Cardiac muscle cell (in vitro differentiated cells and primary cell): ENCODE results near the gene PER3. TPM values are rescaled to one million over a fixed set of nuclear protein-coding genes. Genes with fewer than 3 reads are reported as not detected.

Experiments used
- DNase-seq, 2 donors: peaks; one replicate each; pipeline versions ENCODE4 v3.0.0 to v3.0.0-alpha.2; 2010 to 2017; ENCODE audit warnings: low read depth in 1 of 2, low spot score in 1 of 2
- H3K27ac ChIP-seq: fragments of 200-600 bp; sonication (generic); 2 replicates; pipeline ENCODE4 v1.5.1; 2016
- H3K27me3 ChIP-seq: fragments of 200-600 bp; sonication (generic); 2 replicates; pipeline ENCODE4 v1.6.0; 2016; ENCODE audit warnings: control low read depth
- H3K36me3 ChIP-seq: fragments of 200-600 bp; sonication (generic); 2 replicates; pipeline ENCODE4 v1.5.1; 2016; ENCODE audit warnings: control low read depth
- H3K4me1 ChIP-seq: fragments of 200-600 bp; sonication (generic); 2 replicates; pipeline ENCODE4 v1.8.1; 2017; ENCODE audit warnings: low read depth, mild to moderate bottlenecking, mixed run types
- H3K4me3 ChIP-seq: fragments of 200-600 bp; sonication (generic); 2 replicates; pipeline ENCODE4 v1.5.1; 2016; ENCODE audit warnings: mild to moderate bottlenecking
- H3K9me3 ChIP-seq: fragments of 200-600 bp; sonication (generic); 2 replicates; pipeline ENCODE4 v1.5.1; 2017; ENCODE audit warnings: low read depth, mild to moderate bottlenecking, control low read depth
- CTCF ChIP-seq: IDR thresholded peaks from 2 replicates; pipeline ENCODE4 v1.5.1; 2012; ENCODE audit warnings: low read depth, mild to moderate bottlenecking, low read length
- polyA plus RNA-seq: library from polyadenylated mRNA; unstranded; fragments of >200 nt; fragmentation: Nextera tagmentation; extraction: Ambion mirVana; gene quantifications from 2 replicates; pipeline ENCODE4 v1.2.1, GENCODE V29; 2016
- total RNA-seq: library from RNA; depleted of rRNA; stranded (reverse); fragments of >200 nt; gene quantifications from 2 replicates; pipeline ENCODE4 v1.2.3, GENCODE V29; 2016

The PER3 gene
- total and polyA plus RNA-seq, 2 experiments from 2014 or later = 2.9 to 13.2 TPM

DNA sequence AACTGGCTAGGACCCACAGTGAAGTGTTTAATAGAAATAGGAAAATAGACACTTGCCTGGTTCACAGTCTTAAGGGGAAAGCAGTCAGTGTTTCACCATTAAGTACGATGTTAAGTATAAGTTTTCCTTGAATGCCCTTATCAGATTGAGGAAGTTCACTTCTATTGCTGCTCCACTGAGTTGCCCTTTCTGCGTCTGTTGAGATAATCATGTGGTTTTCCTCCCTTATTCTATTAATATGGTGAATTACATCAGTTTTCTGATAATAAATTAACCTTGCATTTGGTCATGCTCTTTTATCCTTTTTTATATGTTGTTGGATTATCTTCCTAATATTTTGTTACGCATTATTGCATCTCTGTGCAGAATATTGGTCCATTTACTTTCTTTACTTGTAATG, 47.4 kb downstream of the PER3 start:
- no peak for TF ChIP-seq CTCF

DNA sequence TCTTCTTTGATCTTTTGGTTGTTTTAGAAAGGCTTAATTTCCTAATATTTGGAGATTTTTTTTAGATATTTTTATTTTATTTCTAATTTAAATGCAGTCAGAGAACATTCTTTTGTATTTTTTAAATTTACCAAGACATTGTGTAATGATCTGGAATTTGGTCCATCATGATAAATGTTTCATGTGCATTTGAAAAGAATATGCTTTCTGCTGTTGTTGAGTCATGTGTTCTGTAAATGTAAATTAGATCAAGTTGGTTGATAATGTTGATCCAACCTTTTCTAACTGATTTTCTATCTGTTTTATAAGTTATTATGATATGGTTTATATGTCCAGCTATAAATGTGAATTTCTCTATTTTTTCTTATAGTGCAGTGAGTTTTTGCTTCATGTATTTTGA, 48.9 kb downstream of the PER3 start:
- Histone ChIP-seq H3K4me1 (no peaks in the 10 kb centered on the region), H3K4me3 (no peak overlapping the region), H3K27me3 (no peaks in the 10 kb centered on the region), H3K9me3 (no peaks in the 10 kb centered on the region), H3K36me3 (peaks cover 4% of the 10 kb centered on the region), H3K27ac (no peak overlapping the region)
- DNase-seq = peak in 1 of 2 donors; percentile 13
- TF ChIP-seq CTCF = no peak

More for the DNA sequence above, 47.4 kb downstream of the PER3 start:
- H3K9me3 ChIP-seq = no peaks in the 10 kb centered on the region
- peak in 1 of 2 donors; percentile 39 for DNase-seq
- H3K27ac ChIP-seq = no peak overlapping the region
- no peaks in the 10 kb centered on the region for H3K4me1 ChIP-seq
- peaks cover 4% of the 10 kb centered on the region for H3K36me3 ChIP-seq
- H3K4me3 ChIP-seq = no peak overlapping the region
- H3K27me3 ChIP-seq = no peaks in the 10 kb centered on the region

- Histone ChIP-seq H3K27ac (no peak overlapping the region), H3K4me3 (no peak overlapping the region), H3K9me3 (no peaks in the 10 kb centered on the region), H3K36me3 (no peaks in the 10 kb centered on the region), H3K27me3 (no peaks in the 10 kb centered on the region), H3K4me1 (no peaks in the 10 kb centered on the region)
- TF ChIP-seq CTCF = no peak
- no peak for DNase-seq
Measured at GRCh38 chr1:7838714-7839113, 54.6 kb downstream of the PER3 start.

- DNase-seq = no peak
- no peaks in the 10 kb centered on the region for H3K27me3 ChIP-seq
- no peak overlapping the region for H3K27ac ChIP-seq
- H3K36me3 ChIP-seq = no peaks in the 10 kb centered on the region
- no peak for TF ChIP-seq CTCF
- no peaks in the 10 kb centered on the region for H3K4me1 ChIP-seq
- no peaks in the 10 kb centered on the region for H3K9me3 ChIP-seq
- H3K4me3 ChIP-seq = no peak overlapping the region
Measured at GRCh38 chr1:7839526-7839925, 55.4 kb downstream of the PER3 start.

- Histone ChIP-seq H3K9me3 (no peaks in the 10 kb centered on the region), H3K27me3 (no peaks in the 10 kb centered on the region), H3K4me3 (no peak overlapping the region), H3K4me1 (no peaks in the 10 kb centered on the region), H3K36me3 (no peaks in the 10 kb centered on the region), H3K27ac (no peak overlapping the region)
- no peak for TF ChIP-seq CTCF
- no peak for DNase-seq
Measured at GRCh38 chr1:7842517-7842916, 58.4 kb downstream of the PER3 start.

- H3K36me3 ChIP-seq = no peaks in the 10 kb centered on the region
- no peaks in the 10 kb centered on the region for H3K27me3 ChIP-seq
- DNase-seq = peak in 1 of 2 donors; percentile 81
- H3K27ac ChIP-seq = no peak overlapping the region
- H3K4me1 ChIP-seq = no peaks in the 10 kb centered on the region
- H3K4me3 ChIP-seq = no peak overlapping the region
- no peaks in the 10 kb centered on the region for H3K9me3 ChIP-seq
- TF ChIP-seq CTCF = no peak
Measured at GRCh38 chr1:7845761-7846160, 61.7 kb downstream of the PER3 start.
